GM19397 (cell line): ENCODE measurements around the gene FBXO8.
"Not testable (repeated sequence)": the region's sequence is repeated elsewhere in the genome, so short reads cannot be mapped to it uniquely, and the experiment has no call there.

Experiments
- ATAC-seq: cut with Tn5 transposase; IDR thresholded peaks from one replicate; pipeline ENCODE4 v1.9.1; 2021; ENCODE audit warnings: mild to moderate bottlenecking, moderate library complexity; ENCODE audit not compliant: unreplicated experiment

Gene FBXO8, protein sequence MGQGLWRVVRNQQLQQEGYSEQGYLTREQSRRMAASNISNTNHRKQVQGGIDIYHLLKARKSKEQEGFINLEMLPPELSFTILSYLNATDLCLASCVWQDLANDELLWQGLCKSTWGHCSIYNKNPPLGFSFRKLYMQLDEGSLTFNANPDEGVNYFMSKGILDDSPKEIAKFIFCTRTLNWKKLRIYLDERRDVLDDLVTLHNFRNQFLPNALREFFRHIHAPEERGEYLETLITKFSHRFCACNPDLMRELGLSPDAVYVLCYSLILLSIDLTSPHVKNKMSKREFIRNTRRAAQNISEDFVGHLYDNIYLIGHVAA

DNA sequence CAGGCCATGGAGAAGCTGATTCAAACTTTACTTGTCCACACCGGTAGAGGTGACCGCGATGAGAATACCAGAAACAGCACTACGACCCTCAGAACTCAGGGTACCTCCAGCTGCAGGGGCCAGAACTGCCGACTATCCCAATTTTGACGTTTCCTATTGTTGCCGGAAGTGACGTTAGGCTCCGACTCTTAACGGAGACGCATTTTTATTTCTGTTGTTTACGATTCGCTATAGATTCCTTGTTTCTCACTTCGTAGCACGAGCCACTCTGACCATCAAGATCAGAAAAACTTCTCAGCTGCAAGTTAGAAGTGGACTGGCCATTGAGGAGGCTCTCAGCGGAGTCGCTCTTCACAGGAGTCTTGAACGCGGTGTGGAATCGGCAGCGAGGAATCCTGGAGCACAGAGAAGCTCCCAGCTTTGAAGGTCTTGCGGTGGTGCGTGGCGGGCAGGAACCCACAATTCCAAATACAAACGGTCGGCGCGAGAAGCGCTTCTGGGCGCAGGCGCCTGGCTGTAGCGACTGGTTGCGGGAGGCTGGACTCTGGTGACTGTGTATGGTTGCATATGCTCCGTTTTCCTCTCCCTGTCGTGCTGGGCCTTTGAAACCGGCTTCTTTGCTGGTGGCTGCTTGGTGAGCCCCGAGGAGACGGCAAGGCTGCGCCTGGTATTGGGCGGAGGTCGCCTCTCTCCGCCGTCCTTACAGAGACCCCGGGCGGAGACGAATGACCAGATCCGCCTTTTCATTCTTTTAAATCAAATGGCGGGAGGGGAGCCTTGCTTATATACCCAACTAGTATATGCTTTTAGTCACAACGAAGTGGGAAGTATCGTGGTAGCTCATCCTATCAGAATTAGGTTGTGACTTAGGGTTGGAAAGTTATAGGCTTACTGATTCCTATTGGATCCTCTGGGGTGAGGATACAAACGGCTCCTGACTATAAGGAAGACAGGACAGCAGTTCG is at the start of gene FBXO8, which contains the start of gene CEP44:
FBXO8 (minus strand) TSS at position 161 of the 965 bp plus-strand sequence. CDS start 20,575 bp downstream, outside the sequence.
CEP44 (plus strand) TSS at position 405 of the 965 bp plus-strand sequence. CDS start 15,211 bp downstream, outside the sequence.
- ATAC-seq = peak; percentile 66

DNA sequence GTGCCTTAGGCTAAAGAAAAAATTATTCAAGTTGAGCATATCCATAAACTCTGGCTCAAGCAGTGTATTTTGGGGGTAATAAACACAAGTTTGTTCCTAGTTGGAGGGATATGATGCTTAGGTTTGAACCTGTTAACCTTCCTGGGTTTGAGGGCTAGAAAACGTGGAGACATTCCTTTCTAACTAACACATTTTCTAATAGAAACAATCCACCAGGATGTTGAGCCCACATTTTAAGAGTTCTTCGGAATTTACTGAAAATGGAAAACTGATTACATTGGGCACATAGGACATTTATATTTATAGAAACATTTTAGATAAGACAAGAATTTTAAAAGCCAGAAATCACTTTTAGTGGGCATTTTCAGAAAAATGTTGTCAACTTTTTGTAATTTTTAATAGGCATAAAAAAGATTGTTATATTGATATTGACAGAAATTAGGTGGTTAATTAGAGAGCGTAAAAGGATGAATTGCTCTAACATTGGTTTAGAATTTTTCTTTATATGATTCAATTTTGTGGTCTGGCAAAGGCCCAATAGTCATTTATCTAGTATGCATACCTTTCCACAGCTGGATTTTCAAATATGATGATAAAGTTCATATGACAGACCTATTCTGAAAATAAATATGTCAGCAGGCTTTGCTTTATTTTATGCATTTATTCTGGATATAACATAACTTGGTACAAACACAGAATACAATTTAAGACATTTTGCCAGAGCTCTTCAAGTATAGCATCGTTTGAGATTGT is 49.5 kb upstream of the FBXO8 start:
- no peak for ATAC-seq

DNA sequence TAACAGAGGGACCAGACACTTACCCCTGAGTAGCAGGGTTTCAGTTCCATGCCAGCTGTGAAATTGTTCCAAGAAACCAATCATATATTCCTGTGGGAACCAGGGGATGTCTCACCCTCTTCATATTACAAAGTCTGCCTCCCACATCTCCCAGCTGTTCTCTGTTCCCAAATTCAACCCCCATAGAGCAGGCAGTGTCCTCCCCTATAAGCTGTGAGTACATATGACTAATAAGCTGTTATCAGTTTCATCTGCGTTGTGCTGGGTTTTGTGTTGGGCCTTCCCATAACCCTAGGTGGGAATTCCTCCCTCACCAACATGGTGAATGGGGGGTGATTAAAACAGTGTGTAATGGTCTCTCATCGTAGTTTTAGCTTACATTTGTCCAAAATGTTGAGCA is 41.3 kb upstream of the FBXO8 start:
- no peak for ATAC-seq

DNA sequence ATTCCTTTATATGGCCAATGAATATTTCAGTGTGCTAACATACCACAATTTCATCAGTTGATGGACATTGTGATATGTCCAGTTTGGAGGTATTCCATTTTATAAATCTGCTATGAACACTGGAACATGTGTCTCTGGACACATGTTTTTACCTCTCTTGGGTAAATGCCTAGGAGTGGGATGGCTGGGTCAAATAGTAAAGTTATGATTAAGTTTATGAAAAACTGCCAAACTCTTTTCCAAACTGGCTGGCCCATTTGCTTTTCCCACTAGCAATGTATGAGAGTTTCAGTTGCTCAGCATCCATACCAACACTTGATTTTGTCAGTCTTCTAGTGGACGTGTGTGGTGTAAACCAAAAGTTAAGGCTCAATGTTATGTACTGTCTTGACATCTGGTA is 40.8 kb upstream of the FBXO8 start:
- ATAC-seq = no peak

DNA sequence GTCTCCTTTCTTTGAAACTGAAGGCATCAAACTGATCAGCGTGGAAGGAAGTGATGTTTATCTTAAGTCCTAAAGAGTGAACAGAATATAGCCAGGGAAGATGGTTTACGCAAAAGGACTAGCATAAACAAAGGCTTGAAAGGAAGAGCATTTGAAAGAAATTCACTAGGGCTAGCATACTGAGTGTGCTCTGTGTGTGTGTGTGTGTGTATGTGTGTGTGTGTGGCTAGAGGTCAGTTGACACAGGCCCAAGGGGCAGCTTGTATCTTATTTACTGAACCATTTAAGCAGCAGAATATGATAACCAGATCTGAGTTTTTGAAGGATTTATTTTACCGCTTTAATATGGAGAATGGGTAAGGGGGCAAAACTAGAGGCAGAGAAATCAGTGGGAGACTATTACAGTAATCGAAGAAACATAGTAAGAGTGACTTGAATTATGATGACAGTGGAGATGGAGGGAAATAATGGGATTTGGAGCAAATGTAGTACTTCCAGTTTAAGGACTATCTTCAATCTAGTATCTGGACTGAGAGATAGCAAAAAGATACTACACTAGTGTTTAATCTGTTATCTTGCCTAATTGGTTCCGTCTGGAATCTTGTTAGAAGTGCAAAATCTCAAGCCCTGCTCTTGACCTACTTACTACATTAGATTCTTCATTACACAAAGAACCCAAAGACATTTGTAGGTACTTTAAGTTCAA is 37.2 kb upstream of the FBXO8 start:
- no peak for ATAC-seq

DNA sequence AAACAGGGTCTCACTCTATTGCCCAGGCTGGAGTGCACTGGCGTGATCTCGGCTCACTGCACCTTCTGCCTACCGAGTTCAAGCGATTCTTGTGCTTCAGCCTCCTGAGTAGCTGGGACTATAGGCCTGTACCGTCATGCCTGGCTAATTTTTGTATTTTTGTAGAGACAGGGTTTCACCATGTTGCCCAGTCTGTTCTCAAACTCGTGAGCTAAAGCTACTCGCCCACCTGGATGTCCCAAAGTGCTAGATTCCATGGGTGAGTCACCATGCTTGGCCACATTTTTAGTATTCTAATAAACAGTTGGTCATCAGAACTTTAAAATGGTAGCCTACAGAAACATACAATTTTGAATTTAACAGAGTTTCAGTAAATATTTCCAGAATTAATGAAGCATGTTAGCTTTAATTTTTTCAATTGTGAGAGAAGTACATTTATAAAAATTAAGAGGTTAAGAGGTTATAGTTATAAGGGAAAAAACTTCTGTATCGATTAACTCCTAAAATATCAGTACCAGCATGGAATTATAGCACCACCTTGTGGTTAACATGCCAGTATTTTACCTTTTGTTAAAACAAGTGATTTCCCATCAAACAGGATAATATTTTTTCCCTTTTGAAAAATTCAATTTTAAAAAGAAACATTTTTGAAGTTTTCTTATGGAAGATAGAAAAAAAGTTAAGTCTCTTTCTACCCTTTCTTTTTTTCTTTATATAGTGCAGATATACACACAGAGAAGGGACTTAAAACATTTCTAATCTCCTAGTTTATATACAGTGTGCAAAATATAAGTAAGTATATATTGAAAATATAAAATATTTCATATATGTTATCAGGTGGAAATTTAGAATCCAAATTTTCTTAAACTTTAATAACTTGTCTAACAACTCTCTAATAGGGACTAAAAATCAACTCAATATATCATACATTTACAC is 35.6 kb upstream of the FBXO8 start:
- ATAC-seq = no peak

DNA sequence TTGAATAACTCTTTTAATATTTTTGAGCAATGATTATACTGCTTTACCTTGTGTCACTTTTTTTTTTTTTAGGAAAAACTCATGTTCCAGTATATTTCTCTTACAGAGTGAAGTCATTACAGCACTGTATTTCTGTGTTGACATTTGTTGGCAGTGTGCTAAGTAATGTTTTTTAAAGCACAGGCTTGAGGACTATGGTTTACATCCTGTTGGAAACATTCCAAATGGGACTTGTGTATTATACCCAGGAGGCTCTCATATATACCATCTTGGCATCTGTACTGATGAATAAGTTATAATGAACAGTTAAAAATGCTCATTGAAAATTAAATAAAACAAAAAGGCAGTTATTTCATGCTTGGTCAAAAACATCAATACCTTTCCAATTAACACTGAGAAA is 34.1 kb upstream of the FBXO8 start:
- ATAC-seq = no peak

DNA sequence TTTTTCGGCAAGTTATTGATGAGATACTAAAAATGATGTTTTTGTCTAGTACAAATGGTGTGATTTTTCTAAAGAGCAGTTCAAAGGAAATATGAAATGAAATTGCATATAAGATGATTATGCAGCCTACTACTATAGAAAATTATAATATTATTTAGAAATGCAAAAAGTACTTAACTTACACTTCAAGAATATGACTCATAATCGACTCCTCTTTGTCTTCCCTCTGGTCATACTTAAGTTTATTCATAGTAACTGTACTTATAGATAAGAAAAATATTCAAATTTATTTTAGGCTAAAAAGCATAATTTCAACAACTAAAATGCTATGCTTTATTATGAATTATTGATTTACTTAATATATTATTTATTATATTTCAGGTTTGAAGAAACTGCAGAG is 33.5 kb upstream of the FBXO8 start:
- no peak for ATAC-seq

DNA sequence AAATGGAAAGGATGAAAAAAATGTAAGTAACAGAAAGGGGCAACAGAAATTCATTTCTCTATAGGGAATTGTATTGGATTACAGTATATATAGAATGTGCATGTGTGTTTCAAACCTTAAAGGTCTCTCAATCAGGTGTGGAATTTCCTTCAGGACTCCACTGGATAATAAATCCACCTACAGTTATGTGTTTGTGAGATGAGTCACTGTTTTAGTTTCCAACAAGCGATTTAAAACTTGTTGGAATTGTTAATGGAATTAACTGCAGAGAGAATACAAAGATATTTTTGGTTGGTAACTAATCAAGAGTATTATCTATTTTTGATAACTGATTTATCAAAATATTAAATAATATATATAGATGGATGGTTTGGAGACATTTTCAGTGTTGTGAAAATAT is 33.1 kb upstream of the FBXO8 start:
- ATAC-seq = no peak

DNA sequence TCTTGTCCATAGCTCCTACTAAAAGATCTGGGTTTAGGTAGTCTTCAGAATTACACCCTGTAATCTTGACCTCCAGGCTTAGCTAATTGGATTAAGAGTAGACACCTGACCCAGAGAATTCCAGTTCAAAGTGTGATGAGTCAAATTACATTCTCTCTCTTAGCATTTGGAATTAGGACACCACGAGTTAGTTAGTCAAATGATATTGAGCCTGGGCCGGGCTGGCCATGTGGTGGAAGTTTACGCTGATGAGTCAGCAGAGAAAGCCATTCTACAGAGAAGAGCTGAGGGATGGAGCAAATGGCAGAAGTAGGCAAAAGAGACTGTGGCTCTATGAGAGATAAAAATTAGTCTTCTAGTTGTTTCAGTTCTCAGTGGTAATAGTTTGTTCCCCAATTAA is 31.3 kb upstream of the FBXO8 start:
- ATAC-seq = no peak

DNA sequence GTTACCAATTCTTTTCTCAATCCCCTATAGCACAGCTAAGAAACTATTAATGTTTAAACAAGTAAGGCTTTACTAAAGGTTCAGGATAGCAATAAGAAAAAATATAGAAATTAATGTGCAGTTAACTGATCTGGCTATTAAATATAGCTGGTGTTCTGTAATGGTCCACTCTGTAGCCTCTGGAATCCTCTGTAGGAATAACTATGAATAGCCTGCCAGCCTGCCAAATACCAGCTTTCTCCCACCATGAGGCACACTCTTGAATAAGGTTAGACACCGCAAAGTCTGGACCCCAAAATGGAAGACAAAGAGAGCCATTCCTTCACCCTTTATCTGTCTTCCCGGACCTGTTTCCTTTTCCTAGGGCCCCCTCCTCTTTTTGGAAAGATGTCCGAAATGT is 30.8 kb upstream of the FBXO8 start:
- no peak for ATAC-seq

DNA sequence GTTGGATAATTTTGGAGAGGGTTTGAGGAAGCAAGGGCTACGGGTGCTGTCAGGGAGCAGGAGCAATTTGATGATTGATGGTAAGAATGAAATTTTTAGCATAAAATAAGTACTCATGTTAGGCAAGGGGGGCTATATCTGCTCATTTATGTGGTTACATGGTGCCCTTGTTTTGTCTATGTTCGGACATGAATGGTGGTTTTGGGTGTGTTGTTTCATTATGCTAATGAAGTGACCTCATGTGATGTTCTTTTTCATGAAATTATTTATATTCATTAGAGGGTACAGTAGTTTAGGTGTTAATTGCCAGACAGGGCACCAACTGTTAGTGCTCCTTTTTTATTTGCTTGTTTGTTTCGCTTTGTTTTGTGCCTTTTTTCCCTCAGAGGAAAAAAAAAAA is 29.5 kb upstream of the FBXO8 start:
- ATAC-seq = no peak

DNA sequence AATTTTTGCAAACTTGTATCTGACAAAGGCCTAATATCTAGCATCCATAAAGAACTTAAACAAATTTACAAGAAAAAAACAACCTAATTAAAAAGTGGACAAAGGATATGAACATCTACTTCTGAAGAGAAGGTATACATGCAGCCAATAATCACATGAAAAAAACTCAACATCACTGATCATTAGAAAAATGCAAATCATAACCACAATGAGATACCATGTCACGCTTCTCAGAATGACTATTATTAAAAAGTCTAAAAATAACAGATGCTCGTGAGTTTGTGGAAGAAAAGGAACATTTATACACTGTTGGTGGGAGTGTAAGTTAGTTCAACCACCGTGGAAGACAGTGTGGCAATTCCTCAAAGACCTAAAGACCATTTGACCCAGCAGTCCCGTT is 24.2 kb upstream of the FBXO8 start:
- no peak for ATAC-seq

DNA sequence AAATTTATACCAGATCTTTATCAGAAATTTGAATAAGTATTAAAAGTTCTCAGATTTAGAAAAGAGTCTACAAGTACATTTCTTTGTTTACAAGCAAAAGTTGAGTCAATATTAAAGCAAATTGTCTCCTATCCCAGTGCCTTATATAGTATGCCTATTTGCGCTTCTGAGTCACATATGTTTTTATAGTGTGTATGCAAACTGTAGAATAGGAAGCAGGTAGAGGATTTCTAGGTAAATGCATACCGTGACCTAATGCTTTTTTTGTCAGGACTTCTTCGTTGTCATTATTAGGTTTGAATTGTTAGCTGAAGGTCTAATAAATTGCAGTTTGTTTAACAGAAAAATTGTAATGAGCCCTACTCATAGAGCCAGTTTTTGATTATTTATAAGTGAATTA is 22.5 kb upstream of the FBXO8 start:
- no peak for ATAC-seq

DNA sequence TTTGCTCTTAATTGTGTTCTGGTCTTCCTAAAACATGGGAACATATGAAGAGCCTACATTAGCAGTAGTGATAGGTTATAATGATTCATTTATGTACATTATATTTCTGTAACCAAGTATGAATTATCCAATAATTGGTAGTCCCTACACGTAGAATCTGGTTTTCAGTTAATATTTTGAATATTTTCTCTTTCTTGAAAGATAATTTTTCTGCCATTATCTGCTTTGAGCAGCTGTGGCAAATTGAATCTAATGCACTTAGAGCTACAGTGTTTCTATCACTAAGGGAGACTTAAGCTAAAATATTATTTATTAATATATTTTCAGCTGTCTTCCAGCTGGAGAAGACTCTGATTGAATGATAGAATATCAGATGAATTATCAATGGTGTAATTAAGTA is 21.2 kb upstream of the FBXO8 start:
- no peak for ATAC-seq

DNA sequence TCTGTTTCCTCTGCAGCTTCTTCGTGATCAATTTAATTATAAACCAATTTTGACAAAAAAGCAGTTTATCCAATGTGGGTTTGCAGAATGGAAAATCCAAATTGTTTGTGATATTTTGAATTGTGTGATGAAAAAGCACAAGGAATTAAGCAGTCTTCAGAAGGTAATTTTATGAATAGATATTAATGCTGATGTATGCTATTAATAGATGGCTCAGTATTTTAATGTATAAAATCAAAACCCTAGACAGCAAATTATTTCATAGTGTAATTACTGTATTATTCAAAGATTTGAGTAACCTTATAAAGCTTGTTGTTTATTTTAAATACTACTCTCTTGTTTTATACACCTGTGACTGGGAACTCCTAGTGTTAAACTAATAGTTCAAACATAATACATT is 20.2 kb upstream of the FBXO8 start:
- ATAC-seq = no peak

DNA sequence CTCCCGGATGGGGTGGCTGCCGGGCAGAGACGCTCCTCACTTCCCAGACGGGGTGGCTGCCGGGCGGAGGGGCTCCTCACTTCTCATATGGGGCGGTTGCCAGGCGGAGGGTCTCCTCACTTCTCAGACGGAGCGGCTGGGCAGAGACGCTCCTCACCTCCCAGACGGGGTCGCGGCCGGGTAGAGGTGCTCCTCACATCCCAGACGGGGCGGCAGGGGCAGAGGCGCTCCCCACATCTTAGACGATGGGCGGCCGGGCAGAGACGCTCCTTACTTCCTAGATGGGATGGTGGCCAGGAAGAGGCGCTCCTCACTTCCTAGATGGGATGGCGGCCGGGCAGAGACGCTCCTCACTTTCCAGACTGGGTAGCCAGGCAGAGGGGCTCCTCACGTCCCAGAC is 11.7 kb upstream of the FBXO8 start:
- not testable (repeated sequence) for ATAC-seq

DNA sequence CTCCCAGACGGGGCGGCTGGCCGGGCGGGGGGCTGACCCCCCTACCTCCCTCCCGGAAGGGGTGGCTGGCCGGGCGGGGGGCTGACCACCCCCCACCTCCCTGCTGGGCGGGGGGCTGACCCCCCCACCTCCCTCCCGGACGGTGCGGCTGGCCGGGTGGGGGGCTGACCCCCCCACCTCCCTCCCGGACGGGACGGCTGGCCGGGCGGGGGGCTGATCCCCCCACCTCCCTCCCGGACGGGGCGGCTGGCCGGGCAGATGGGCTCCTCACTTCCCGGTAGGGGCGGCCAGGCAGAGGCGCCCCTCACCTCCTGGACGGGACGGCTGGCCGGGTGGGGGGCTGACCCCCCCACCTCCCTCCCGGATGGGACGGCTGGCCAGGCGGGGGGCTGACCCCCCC is 11.2 kb upstream of the FBXO8 start:
- not testable (repeated sequence) for ATAC-seq

DNA sequence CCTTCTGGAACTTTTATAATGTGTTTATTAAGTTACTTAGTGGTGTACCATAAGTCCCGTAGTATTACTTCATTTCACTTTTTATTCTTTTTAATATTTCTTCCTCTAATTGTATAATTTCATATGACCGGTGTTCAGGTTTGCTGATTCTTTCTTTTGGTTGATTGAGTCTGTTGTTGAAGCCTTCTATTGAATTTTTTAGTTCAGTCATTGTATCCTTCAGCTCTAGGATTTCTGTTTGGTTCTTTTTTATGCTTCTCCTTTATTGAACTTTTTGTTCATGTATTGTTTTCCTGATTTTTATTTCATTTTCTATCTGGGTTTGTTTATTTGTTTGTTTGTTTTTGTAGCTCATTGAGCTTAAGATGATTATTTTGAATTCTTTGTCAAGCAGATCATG is 9.0 kb upstream of the FBXO8 start:
- no peak for ATAC-seq

DNA sequence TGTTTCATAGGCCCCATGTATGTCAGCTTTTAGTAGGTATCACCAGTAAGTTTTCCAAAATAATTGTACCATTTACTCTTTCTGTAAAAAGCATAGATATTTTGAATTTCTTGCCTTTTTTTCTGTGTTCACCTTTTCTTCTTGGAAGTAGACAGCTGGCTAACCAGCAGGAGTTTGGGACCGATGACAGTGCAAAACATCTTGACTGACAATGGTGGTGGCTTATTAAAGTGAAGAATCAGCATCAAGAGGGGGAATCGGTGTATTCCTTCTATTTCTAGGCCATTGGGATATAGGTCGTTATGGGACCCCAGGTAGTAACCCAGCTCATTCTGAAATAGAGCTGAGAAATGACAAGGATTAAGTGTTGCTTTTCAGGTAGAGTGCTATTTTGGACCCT is 3.4 kb upstream of the FBXO8 start:
- no peak for ATAC-seq
